SK-N-SH (cell line): ENCODE measurements around the gene ZNF774. TPM values are rescaled to one million over a fixed set of nuclear protein-coding genes. Genes with fewer than 3 reads are reported as not detected.

ENCODE experiments used
- CTCF ChIA-PET: fragments of 300-600, 350-600 bp; formaldehyde crosslinking; extraction: SDS; loops from one replicate; lab custom pipeline; 2021; lab: Yijun Ruan, JAX
- POLR2A ChIA-PET: fragments of 350-600 bp; sonication (Branson Sonifier 250); formaldehyde crosslinking; extraction: SDS; loops from one replicate; lab custom pipeline; 2020; ENCODE audit warnings: antibody characterized with exemption, inconsistent platforms; lab: Yijun Ruan, JAX
- DNase-seq: peaks from one replicate; pipeline ENCODE4 v3.0.0; 2012
- H2AFZ ChIP-seq: fragments of 200-600 bp; sonication (generic); 2 replicates; pipeline ENCODE4 v1.8.1; 2016; ENCODE audit warnings: antibody characterized with exemption, mild to moderate bottlenecking, low read depth
- H3F3A ChIP-seq: fragments of 200-600 bp; sonication (generic); replicated peaks from 2 replicates; pipeline ENCODE3; 2016; ENCODE audit warnings: antibody characterized with exemption, mild to moderate bottlenecking; ENCODE audit not compliant: insufficient read depth
- H3K27ac ChIP-seq, 2 experiments: fragments of 200-500 bp in 1 of 2; fragments of 200-600 bp in 1 of 2; sonication (Bioruptor generic) in 1 of 2; sonication (generic), shearing (Covaris generic) in 1 of 2; 2 replicates each; pipeline versions ENCODE4 v1.5.1 to v1.6.1; 2014 to 2016; ENCODE audit warnings: low read depth in 2 of 2, inconsistent platforms in 1 of 2, low read length in 1 of 2, mild to moderate bottlenecking in 1 of 2, mixed read lengths in 1 of 2
- H3K27me3 ChIP-seq: fragments of 200-600 bp; sonication (generic), shearing (Covaris generic); 2 replicates; pipeline ENCODE4 v1.6.1; 2016; ENCODE audit warnings: mixed run types; ENCODE audit not compliant: insufficient read depth
- H3K36me3 ChIP-seq, 2 experiments: fragments of 200-500 bp in 1 of 2; fragments of 200-600 bp in 1 of 2; sonication (Bioruptor generic) in 1 of 2; sonication (generic) in 1 of 2; replicated peaks in 1 of 2; 2 replicates each; pipeline versions ENCODE3 to v1.5.1; 2014 to 2016; ENCODE audit warnings: low read length in 1 of 2, mild to moderate bottlenecking in 1 of 2; ENCODE audit not compliant: insufficient read depth in 2 of 2, control insufficient read depth in 1 of 2
- H3K4me1 ChIP-seq, 2 experiments: fragments of 200-500 bp in 1 of 2; fragments of 200-600 bp in 1 of 2; sonication (Bioruptor generic) in 1 of 2; sonication (generic), shearing (Covaris generic) in 1 of 2; 2 replicates each; pipeline versions ENCODE4 v1.5.1 to v1.6.1; 2014 to 2016; ENCODE audit warnings: low read depth in 1 of 2, low read length in 1 of 2, mixed run types in 1 of 2; ENCODE audit not compliant: insufficient read depth in 2 of 2, control insufficient read depth in 1 of 2
- H3K4me2 ChIP-seq: fragments of 200-600 bp; sonication (generic), shearing (Covaris generic); 2 replicates; pipeline ENCODE4 v1.6.1; 2017; ENCODE audit warnings: mixed run types
- H3K4me3 ChIP-seq, 2 experiments: fragments of 200-500 bp in 1 of 2; fragments of 200-600 bp in 1 of 2; sonication (Bioruptor generic) in 1 of 2; sonication (generic), shearing (Covaris generic) in 1 of 2; 2 replicates each; pipeline versions ENCODE4 v1.5.1 to v1.8.1; 2014 to 2016; ENCODE audit warnings: low read depth in 2 of 2, inconsistent platforms in 1 of 2, low read length in 1 of 2, mild to moderate bottlenecking in 1 of 2, mixed read lengths in 1 of 2, moderate library complexity in 1 of 2
- H3K79me2 ChIP-seq: fragments of 200-600 bp; sonication (generic); 2 replicates; pipeline ENCODE4 v1.8.1; 2017; ENCODE audit warnings: mild to moderate bottlenecking; ENCODE audit not compliant: insufficient read depth
- H3K9ac ChIP-seq: fragments of 200-600 bp; sonication (generic); 2 replicates; pipeline ENCODE4 v1.6.1; 2017; ENCODE audit warnings: mixed run types
- H3K9me2 ChIP-seq: fragments of 200-600 bp; sonication (generic); 2 replicates; pipeline ENCODE4 v1.6.1; 2017; ENCODE audit warnings: mixed run types
- H3K9me3 ChIP-seq: fragments of 200-600 bp; sonication (generic); 2 replicates; pipeline ENCODE4 v1.6.1; 2017; ENCODE audit warnings: mixed run types, mild to moderate bottlenecking, moderate library complexity
- H4K20me1 ChIP-seq: fragments of 200-600 bp; sonication (generic); 2 replicates; pipeline ENCODE4 v1.6.1; 2017; ENCODE audit warnings: mild to moderate bottlenecking, mixed run types; ENCODE audit not compliant: insufficient read depth
- CTCF ChIP-seq: fragments of 200-600 bp; sonication (generic); IDR thresholded peaks from 2 replicates; pipeline ENCODE4 v1.6.1; 2017; ENCODE audit warnings: antibody characterized with exemption, mild to moderate bottlenecking, moderate library complexity
- ELF1 ChIP-seq: IDR thresholded peaks from 2 replicates; pipeline ENCODE4 v1.4.0; 2012
- FOSL2 ChIP-seq: IDR thresholded peaks from 2 replicates; pipeline ENCODE4 v1.4.0; 2012; ENCODE audit warnings: low read depth, mild to moderate bottlenecking, moderate library complexity, borderline replicate concordance
- FOXJ3 ChIP-seq: sonication (generic); formaldehyde crosslinking; IDR thresholded peaks from 2 replicates; pipeline ENCODE4 v1.5.1; 2020; ENCODE audit warnings: mild to moderate bottlenecking, missing genetic modification reagents
- GABPA ChIP-seq: IDR thresholded peaks from 2 replicates; pipeline ENCODE4 v1.4.0; 2012; ENCODE audit warnings: low read depth, mild to moderate bottlenecking
- IRF3 ChIP-seq: fragments of 150-350 bp; IDR thresholded peaks from 2 replicates; pipeline ENCODE4 v1.6.1; 2016; ENCODE audit warnings: mild to moderate bottlenecking, low read depth, low read length
- PBX3 ChIP-seq: IDR thresholded peaks from 2 replicates; pipeline ENCODE4; 2012
- POLR2AphosphoS5 ChIP-seq: IDR thresholded peaks from 2 replicates; pipeline ENCODE4 v1.6.1; 2012; ENCODE audit warnings: low read depth, low read length
- REST ChIP-seq: IDR thresholded peaks from 2 replicates; pipeline ENCODE4 v1.6.1; 2012; ENCODE audit warnings: mild to moderate bottlenecking, low read depth, low read length, moderate library complexity
- TAF1 ChIP-seq: IDR thresholded peaks from 2 replicates; pipeline ENCODE4 v1.6.1; 2012; ENCODE audit warnings: low read depth, mild to moderate bottlenecking, low read length, moderate library complexity, borderline replicate concordance
- USF2 ChIP-seq: fragments of 150-350 bp; IDR thresholded peaks from 2 replicates; pipeline ENCODE4 v1.6.1; 2017; ENCODE audit warnings: antibody characterized with exemption, low read length, low read depth, borderline replicate concordance
- WGBS: methylation state at CpG from one replicate; pipeline ENCODE4 v1.1.6; 2017; ENCODE audit warnings: low lambda C conversion rate; 5-methylcytosine and 5-hydroxymethylcytosine counted together
- polyA plus RNA-seq, 3 experiments: library from polyadenylated mRNA; depleted of rRNA; stranded (reverse); fragments of >200 nt; gene quantifications; 2 replicates each; pipeline ENCODE4 v1.2.3, GENCODE V29; 2012

The ZNF774 gene
- polyA plus RNA-seq, 1 of the 3 experiments (the other 2 are of a cell fraction) = 1.8 TPM

- CTCF ChIA-PET = interaction anchor here (1.4 to 6.1 kb wide), 3 partner anchors 12 to 176 kb away, joined by 6 to 41 read pairs (median 15); no protein-coding TSS in a partner anchor
- TF ChIP-seq FOSL2 = no peak
- no peak for TF ChIP-seq ELF1
- TF ChIP-seq PBX3 = no peak
- TF ChIP-seq IRF3 = no peak
- TF ChIP-seq POLR2AphosphoS5 = no peak
These were observed 46.2 kb upstream of the ZNF774 start for GRCh38 chr15:90305932-90306331.

GRCh38 chr15:90306560-90306959 lies 45.5 kb upstream of the ZNF774 start:
- 75% methylated on average over 6 of the region's 6 CpGs for WGBS
- no peak for TF ChIP-seq CTCF
- TF ChIP-seq FOXJ3 (CRISPR knock-in tag) = no peak
- no peak for TF ChIP-seq IRF3
- TF ChIP-seq REST = no peak
- no peak for TF ChIP-seq GABPA
- no peak for TF ChIP-seq TAF1
- no peak for TF ChIP-seq USF2
- no peak for TF ChIP-seq PBX3
- TF ChIP-seq FOSL2 = no peak

More at GRCh38 chr15:90305932-90306331, 46.2 kb upstream of the ZNF774 start:
- Histone ChIP-seq H3K4me3 (no peak overlapping the region), H3K4me1 (peaks cover 0 to 7% of the 10 kb centered on the region in 2 experiments; a peak in 1 of 4 replicates), H3K27ac (no peak overlapping the region), H4K20me1 (no peaks in the 10 kb centered on the region), H3K4me2 (no peak overlapping the region), H3K9me2 (no peaks in the 10 kb centered on the region), H3K27me3 (no peaks in the 10 kb centered on the region), H3K36me3 (no peaks in the 10 kb centered on the region), H3K9me3 (no peaks in the 10 kb centered on the region), H3F3A (no peaks in the 10 kb centered on the region), H3K9ac (no peak overlapping the region), H3K79me2 (no peaks in the 10 kb centered on the region), H2AFZ (no peak overlapping the region)
- DNase-seq = no peak
- POLR2A ChIA-PET = no interaction called here
- 87% methylated on average over 3 of the region's 3 CpGs for WGBS

More at GRCh38 chr15:90306560-90306959, 45.5 kb upstream of the ZNF774 start:
- no peak overlapping the region for H2AFZ ChIP-seq
- no peaks in the 10 kb centered on the region for H3K36me3 ChIP-seq
- CTCF ChIA-PET = interaction anchor here (1.4 to 6.1 kb wide), 3 partner anchors 13 to 175 kb away, joined by 6 to 41 read pairs (median 15); no protein-coding TSS in a partner anchor
- no peaks in the 10 kb centered on the region for H3K27me3 ChIP-seq
- no peaks in the 10 kb centered on the region for H4K20me1 ChIP-seq
- H3F3A ChIP-seq = no peaks in the 10 kb centered on the region
- peaks cover 0 to under 1% of the 10 kb centered on the region in 2 experiments; a peak in 1 of 4 replicates for H3K4me1 ChIP-seq
- no peaks in the 10 kb centered on the region for H3K9me3 ChIP-seq
- H3K79me2 ChIP-seq = no peaks in the 10 kb centered on the region
- no peak overlapping the region for H3K4me2 ChIP-seq
- no peak for DNase-seq
- no peak overlapping the region for H3K27ac ChIP-seq
- no peak overlapping the region for H3K4me3 ChIP-seq
- POLR2A ChIA-PET = no interaction called here
- no peak overlapping the region for H3K9ac ChIP-seq
- H3K9me2 ChIP-seq = no peaks in the 10 kb centered on the region
